Pulmonary artery endothelial cell (primary cell): ENCODE measurements around the gene ARHGAP35. TPM values are rescaled to one million over a fixed set of nuclear protein-coding genes. Genes with fewer than 3 reads are reported as not detected.

Experiments
- DNase-seq: peaks from one replicate; pipeline ENCODE4 v3.0.0-alpha.2; 2011; ENCODE audit warnings: low read depth, low spot score
- total RNA-seq: library from RNA; depleted of rRNA; stranded (reverse); fragments of >200 nt; gene quantifications from 2 replicates; pipeline ENCODE4 v1.2.3, GENCODE V29; 2014

ARHGAP35 gene
- total RNA-seq, 1 donor from 2014 or later, result 21.4 TPM

- DNase-seq, result no peak
These were observed 41.6 kb downstream of the ARHGAP35 start for GRCh38 chr19:46902402-46902766.

GRCh38 chr19:46903458-46903857, 42.7 kb downstream of the ARHGAP35 start:
- no peak for DNase-seq

- no peak for DNase-seq
These were observed 43.6 kb downstream of the ARHGAP35 start for GRCh38 chr19:46904114-46905060.

- DNase-seq, result no peak
These were observed 45.4 kb downstream of the ARHGAP35 start for GRCh38 chr19:46906221-46906620.

- DNase-seq, result no peak
These were observed 47.1 kb downstream of the ARHGAP35 start for GRCh38 chr19:46907880-46908279.

GRCh38 chr19:46909356-46909755, 48.6 kb downstream of the ARHGAP35 start:
- no peak for DNase-seq

Other genes starting within 250 kb of the ARHGAP35 start
- 7.9 and 8.5 TPM in 2 replicates for gene PTGIR, start 235.9 kb upstream of the ARHGAP35 start, total RNA-seq
- gene GNG8, start 224.8 kb upstream of the ARHGAP35 start, total RNA-seq, result not detected in 2 replicates
- 0.66 and 1.3 TPM in 2 replicates for gene DACT3, start 199.8 kb upstream of the ARHGAP35 start, total RNA-seq
- 39.4 and 49.7 TPM in 2 replicates for gene PRKD2, start 143.9 kb upstream of the ARHGAP35 start, total RNA-seq
- gene FKRP, start 114.9 kb upstream of the ARHGAP35 start, total RNA-seq, result 15.4 and 21.3 TPM in 2 replicates
- gene STRN4, start 114.5 kb upstream of the ARHGAP35 start, total RNA-seq, result 86.7 and 90.7 TPM in 2 replicates
- gene SLC1A5, start 72.4 kb upstream of the ARHGAP35 start, total RNA-seq, result 54.9 and 105 TPM in 2 replicates
- 149 and 203 TPM in 2 replicates for gene AP2S1, start 10.2 kb upstream of the ARHGAP35 start, total RNA-seq
- 0.20 TPM in 1 of 2 replicates, not detected in the other for gene NPAS1, start 158.8 kb downstream of the ARHGAP35 start, total RNA-seq
- 22.6 and 33.4 TPM in 2 replicates for gene TMEM160, start 187.6 kb downstream of the ARHGAP35 start, total RNA-seq